Keratinocyte (primary cell): Measurements from ENCODE around the gene SCLY. TPM values are rescaled to one million over a fixed set of nuclear protein-coding genes. Genes with fewer than 3 reads are reported as not detected.

Experiments used
- DNase-seq: peaks from one replicate; pipeline ENCODE4 v3.0.0-alpha.2; 2011; ENCODE audit warnings: low read depth, missing footprints, low spot score
- FAIRE-seq: peaks from 2 replicates; lab custom pipeline; 2011; peaks lifted over from hg19 to GRCh38; lab: Jason Lieb, UNC
- H2AFZ ChIP-seq: 2 replicates; pipeline ENCODE4 v1.6.0; 2012; ENCODE audit warnings: low read length, control low read depth, inconsistent platforms; ENCODE audit not compliant: control insufficient read depth
- H3K27ac ChIP-seq: 2 replicates; pipeline ENCODE4 v1.5.1; 2011; ENCODE audit warnings: low read length; ENCODE audit not compliant: control insufficient read depth, insufficient read depth
- H3K27me3 ChIP-seq: 3 replicates; pipeline ENCODE4 v1.6.0; 2011; ENCODE audit warnings: low read length; ENCODE audit not compliant: control insufficient read depth, insufficient read depth; ENCODE audit errors: extremely low read depth
- H3K36me3 ChIP-seq, 2 experiments: 2 replicates in 1 of 2; 3 replicates in 1 of 2; pipeline ENCODE4 v1.5.1; 2011; ENCODE audit warnings: low read length in 2 of 2, mild to moderate bottlenecking in 1 of 2; ENCODE audit not compliant: control insufficient read depth in 2 of 2, insufficient read depth in 2 of 2; ENCODE audit errors: extremely low read depth in 1 of 2
- H3K4me1 ChIP-seq: 3 replicates; pipeline ENCODE4 v1.5.1; 2011; ENCODE audit warnings: low read length; ENCODE audit not compliant: control insufficient read depth, insufficient read depth; ENCODE audit errors: extremely low read depth
- H3K4me2 ChIP-seq: 3 replicates; pipeline ENCODE4 v1.6.0; 2011; ENCODE audit warnings: low read depth, low read length; ENCODE audit not compliant: control insufficient read depth, insufficient read depth; ENCODE audit errors: extremely low read depth
- H3K4me3 ChIP-seq, 3 experiments: fragments of 200-600 bp in 1 of 3; sonication (generic) in 1 of 3; 2 replicates in 2 of 3; 3 replicates in 1 of 3; pipeline ENCODE4 v1.5.1; 2011 to 2016; ENCODE audit warnings: low read length in 3 of 3, mild to moderate bottlenecking in 3 of 3, control low read depth in 2 of 3, inconsistent platforms in 1 of 3, low read depth in 1 of 3, mixed read lengths in 1 of 3, mixed run types in 1 of 3, moderate library complexity in 1 of 3; ENCODE audit not compliant: control insufficient read depth in 2 of 3, insufficient read depth in 2 of 3; ENCODE audit errors: extremely low read depth in 1 of 3
- H3K79me2 ChIP-seq: 2 replicates; pipeline ENCODE4 v1.6.0; 2012; ENCODE audit warnings: low read length; ENCODE audit not compliant: control insufficient read depth, insufficient read depth
- H3K9ac ChIP-seq: 3 replicates; pipeline ENCODE4 v1.6.0; 2011; ENCODE audit warnings: low read length; ENCODE audit not compliant: control insufficient read depth, insufficient read depth; ENCODE audit errors: extremely low read depth
- H3K9me1 ChIP-seq: 3 replicates; pipeline ENCODE4 v1.6.0; 2011; ENCODE audit warnings: low read length; ENCODE audit not compliant: control insufficient read depth, insufficient read depth; ENCODE audit errors: extremely low read depth
- H3K9me3 ChIP-seq: 2 replicates; pipeline ENCODE4 v1.5.1; 2012; ENCODE audit warnings: low read depth, low read length; ENCODE audit not compliant: control insufficient read depth
- H4K20me1 ChIP-seq: 3 replicates; pipeline ENCODE4 v1.6.0; 2011; ENCODE audit warnings: low read length; ENCODE audit not compliant: control insufficient read depth, insufficient read depth; ENCODE audit errors: extremely low read depth
- EZH2 ChIP-seq: IDR thresholded peaks from one replicate; pipeline ENCODE4 v1.6.1; 2012; ENCODE audit warnings: inconsistent platforms, mild to moderate bottlenecking, low read length, moderate library complexity
- dilution Hi-C: fragments of 300-500 bp; cut with MboI; formaldehyde crosslinking; loops from one replicate; pipeline ENCODE4 v1.7.0; 2020; ENCODE audit warnings: low sequenced_read_pairs; ENCODE audit not compliant: extremely low pct_ligation_motif_present
- polyA plus RNA-seq, 5 experiments: library from polyadenylated mRNA; depleted of rRNA in 3 of 5; stranded (reverse) in 3 of 5; stranded (forward) in 1 of 5; unstranded in 1 of 5; fragments of >200 nt; gene quantifications; 1 replicate in 1 of 5; 2 replicates in 3 of 5; 3 replicates in 1 of 5; pipeline versions ENCODE4 v1.2.1 to v1.2.3, GENCODE V29; 2011 to 2012; ENCODE audit warnings: missing spikeins in 2 of 5, low read depth in 1 of 5, low replicate concordance in 1 of 5
- TF ChIP-seq, protein P1 (sequence below), 3 experiments: IDR thresholded peaks in 1 of 3; conservative IDR thresholded peaks in 1 of 3; optimal IDR thresholded peaks in 1 of 3; 2 replicates in 2 of 3; 3 replicates in 1 of 3; pipeline versions ENCODE3 to v1.5.1; 2011; ENCODE audit warnings: low read length in 3 of 3, mild to moderate bottlenecking in 3 of 3, moderate library complexity in 2 of 3, control low read depth in 1 of 3, inconsistent platforms in 1 of 3; ENCODE audit not compliant: insufficient read depth in 2 of 3; ENCODE audit errors: extremely low read depth in 1 of 3

Gene SCLY
- polyA plus RNA-seq, 1 donor (not counting 4 experiments of a cell fraction or from before 2014, with no cell fraction given): 11.8 TPM

DNA sequence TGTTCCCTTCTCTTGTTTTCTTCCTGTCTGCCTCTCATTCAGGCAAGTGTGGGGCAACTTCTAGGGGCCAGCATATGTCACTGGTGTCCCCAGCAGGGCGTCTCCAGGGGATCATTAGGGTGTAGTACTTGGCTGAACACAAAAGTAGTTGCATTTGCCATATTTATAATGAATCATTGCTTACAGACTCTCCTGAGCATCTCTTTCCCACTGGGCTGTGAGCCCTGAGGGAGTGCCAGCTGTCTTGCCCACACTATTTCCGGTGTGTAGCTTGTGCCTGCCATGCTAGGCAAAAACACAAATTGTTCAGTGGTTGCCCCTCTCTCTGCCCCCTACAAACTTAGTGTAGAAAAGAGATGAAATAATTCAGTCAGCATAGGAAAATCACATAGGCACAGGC, 40.8 kb upstream of the SCLY start:
- H3K9me1 ChIP-seq: peaks cover 3% of the 10 kb centered on the region
- peak overlapping the region; percentile 13 for H3K27ac ChIP-seq
- FAIRE-seq (no peak), DNase-seq (no peak)
- H3K36me3 ChIP-seq: peaks cover 9 to 10% of the 10 kb centered on the region in 2 experiments
- no peak overlapping the region for H3K4me2 ChIP-seq
- H3K4me3 ChIP-seq: no peak overlapping the region
- TF ChIP-seq, protein P1, sequence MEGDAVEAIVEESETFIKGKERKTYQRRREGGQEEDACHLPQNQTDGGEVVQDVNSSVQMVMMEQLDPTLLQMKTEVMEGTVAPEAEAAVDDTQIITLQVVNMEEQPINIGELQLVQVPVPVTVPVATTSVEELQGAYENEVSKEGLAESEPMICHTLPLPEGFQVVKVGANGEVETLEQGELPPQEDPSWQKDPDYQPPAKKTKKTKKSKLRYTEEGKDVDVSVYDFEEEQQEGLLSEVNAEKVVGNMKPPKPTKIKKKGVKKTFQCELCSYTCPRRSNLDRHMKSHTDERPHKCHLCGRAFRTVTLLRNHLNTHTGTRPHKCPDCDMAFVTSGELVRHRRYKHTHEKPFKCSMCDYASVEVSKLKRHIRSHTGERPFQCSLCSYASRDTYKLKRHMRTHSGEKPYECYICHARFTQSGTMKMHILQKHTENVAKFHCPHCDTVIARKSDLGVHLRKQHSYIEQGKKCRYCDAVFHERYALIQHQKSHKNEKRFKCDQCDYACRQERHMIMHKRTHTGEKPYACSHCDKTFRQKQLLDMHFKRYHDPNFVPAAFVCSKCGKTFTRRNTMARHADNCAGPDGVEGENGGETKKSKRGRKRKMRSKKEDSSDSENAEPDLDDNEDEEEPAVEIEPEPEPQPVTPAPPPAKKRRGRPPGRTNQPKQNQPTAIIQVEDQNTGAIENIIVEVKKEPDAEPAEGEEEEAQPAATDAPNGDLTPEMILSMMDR (optimal IDR thresholded peaks at IDR 0.05 in 1 of 3, IDR thresholded peaks at IDR 0.05 in 1 of 3, conservative IDR thresholded peaks at IDR 0.05 in 1 of 3; ENCODE audit: extremely low read depth in 1 of 3, insufficient read depth in 2 of 3, low read length in 3 of 3): no peak
- TF ChIP-seq EZH2: no peak
- dilution Hi-C loops: no loop called here
- no peak overlapping the region for H2AFZ ChIP-seq
- no peaks in the 10 kb centered on the region for H3K9me3 ChIP-seq
- no peak overlapping the region for H3K9ac ChIP-seq
- H3K27me3 ChIP-seq: no peaks in the 10 kb centered on the region
- peaks cover 19% of the 10 kb centered on the region for H3K4me1 ChIP-seq
- H4K20me1 ChIP-seq: no peaks in the 10 kb centered on the region
- peaks cover 2% of the 10 kb centered on the region for H3K79me2 ChIP-seq

DNA sequence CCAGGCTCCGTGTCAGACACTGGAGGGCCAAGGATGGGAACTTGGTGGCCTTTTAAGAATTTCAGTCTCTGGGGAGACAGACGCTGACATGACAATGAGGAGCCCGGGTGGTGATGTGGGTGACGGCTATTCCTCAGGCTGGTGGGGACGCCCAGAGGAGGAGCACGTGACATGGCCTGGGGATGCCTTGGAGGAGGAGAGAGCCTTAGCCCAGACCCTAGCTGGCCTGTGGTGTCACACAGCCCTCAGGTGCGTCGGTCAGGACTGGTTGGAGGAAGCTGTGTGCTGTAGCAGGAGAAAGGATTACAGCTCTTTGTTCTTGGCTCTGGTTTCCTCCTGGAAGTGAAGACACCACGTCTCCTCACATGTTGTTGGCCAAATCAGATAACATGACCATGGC, 40.0 kb upstream of the SCLY start:
- Histone ChIP-seq H3K27me3 (no peaks in the 10 kb centered on the region), H4K20me1 (no peaks in the 10 kb centered on the region), H3K9me3 (no peaks in the 10 kb centered on the region), H3K9ac (no peak overlapping the region), H3K4me3 (no peak overlapping the region), H3K9me1 (peaks cover 3% of the 10 kb centered on the region), H3K36me3 (peaks cover 10 to 16% of the 10 kb centered on the region in 2 experiments), H3K27ac (peak overlapping the region; percentile 8), H3K4me1 (peaks cover 28% of the 10 kb centered on the region), H3K79me2 (peaks cover under 1% of the 10 kb centered on the region), H2AFZ (no peak overlapping the region), H3K4me2 (no peak overlapping the region)
- DNase-seq (no peak), FAIRE-seq (no peak)
- no peak for TF ChIP-seq EZH2
- TF ChIP-seq, protein P1 (optimal IDR thresholded peaks at IDR 0.05 in 1 of 3, IDR thresholded peaks at IDR 0.05 in 1 of 3, conservative IDR thresholded peaks at IDR 0.05 in 1 of 3; ENCODE audit: extremely low read depth in 1 of 3, insufficient read depth in 2 of 3, low read length in 3 of 3): no peak
- dilution Hi-C loops: no loop called here
